GM19025 (cell line): ENCODE results near the gene NEUROD4.

ENCODE experiments used
- ATAC-seq: cut with Tn5 transposase; IDR thresholded peaks from one replicate; pipeline ENCODE4 v1.9.1; 2021; ENCODE audit warnings: mild to moderate bottlenecking, low read depth, moderate library complexity; ENCODE audit not compliant: unreplicated experiment

Gene NEUROD4

GRCh38 chr12:55058082-55058481 lies 38.3 kb downstream of the NEUROD4 start:
- no peak for ATAC-seq

- no peak for ATAC-seq
These were observed 39.0 kb downstream of the NEUROD4 start for GRCh38 chr12:55058776-55059175.

- ATAC-seq, result peak; percentile 99
These were observed 40.7 kb downstream of the NEUROD4 start for GRCh38 chr12:55060470-55060869.

GRCh38 chr12:55061024-55061423 lies 41.2 kb downstream of the NEUROD4 start:
- no peak for ATAC-seq

DNA sequence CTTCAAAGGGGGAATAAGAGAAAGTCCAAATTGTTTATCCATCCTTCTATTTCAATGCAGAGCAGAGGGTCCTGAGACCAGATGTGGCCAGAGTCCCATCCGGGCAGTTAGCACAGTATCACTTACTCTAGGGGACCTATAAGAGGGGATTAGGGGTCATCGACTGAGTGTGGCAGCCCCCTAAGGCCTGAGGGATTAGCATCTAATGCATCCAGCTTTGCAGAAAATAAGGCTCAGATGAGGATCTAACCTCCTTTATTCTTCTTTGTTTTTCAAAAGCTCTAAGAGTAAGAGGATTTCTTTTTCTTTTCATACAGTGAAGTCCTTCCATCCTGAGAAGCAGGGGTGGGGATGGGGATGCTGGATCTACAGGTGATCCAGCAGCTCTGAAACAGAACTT lies 43.5 kb downstream of the NEUROD4 start:
- no peak for ATAC-seq

DNA sequence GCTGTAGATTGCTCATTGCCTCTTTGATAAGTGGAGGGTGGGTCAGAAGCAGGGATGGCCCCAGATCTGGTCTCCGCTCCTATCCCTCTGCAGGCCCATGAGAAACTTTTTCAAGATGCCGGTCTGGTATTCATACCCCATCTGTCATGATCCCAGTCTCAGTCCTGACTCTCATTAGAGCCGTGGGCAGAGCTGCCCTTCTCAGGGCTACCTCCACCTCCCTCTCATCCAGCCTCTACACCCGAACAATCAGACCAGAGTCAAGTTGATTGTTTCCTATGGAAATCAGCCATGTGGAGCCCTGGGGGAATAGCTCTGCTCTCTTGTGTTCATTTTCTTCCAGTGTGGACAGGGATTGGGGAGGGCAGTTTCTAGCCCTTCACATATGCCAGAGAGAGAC lies 45.8 kb downstream of the NEUROD4 start:
- ATAC-seq, result no peak

GRCh38 chr12:55067701-55068100 lies 47.9 kb downstream of the NEUROD4 start:
- ATAC-seq, result no peak

- peak; percentile 54 for ATAC-seq
These were observed 48.7 kb downstream of the NEUROD4 start for GRCh38 chr12:55068416-55069010.

DNA sequence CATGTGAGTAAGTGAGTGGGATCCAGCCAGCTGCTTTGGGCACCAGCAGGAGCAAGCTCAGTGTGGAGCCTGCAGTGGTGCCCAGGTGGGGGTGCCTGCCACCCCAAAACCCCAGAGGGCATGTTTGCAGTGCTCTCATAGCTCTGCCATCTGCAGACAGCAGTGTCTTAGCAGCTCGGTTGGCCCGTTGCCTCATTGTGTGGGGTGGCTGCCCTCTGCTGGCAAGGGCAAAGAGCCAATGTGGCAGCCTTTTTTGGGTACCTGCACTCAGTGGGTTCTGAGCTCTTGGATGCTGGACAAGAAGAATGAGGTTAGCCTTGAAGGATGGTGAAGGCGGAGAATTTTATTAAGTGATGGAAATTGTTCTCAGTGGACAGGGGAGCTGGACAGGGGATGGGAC lies 52.3 kb downstream of the NEUROD4 start:
- ATAC-seq, result no peak

GRCh38 chr12:55073043-55074022 lies 53.6 kb downstream of the NEUROD4 start:
- no peak for ATAC-seq

DNA sequence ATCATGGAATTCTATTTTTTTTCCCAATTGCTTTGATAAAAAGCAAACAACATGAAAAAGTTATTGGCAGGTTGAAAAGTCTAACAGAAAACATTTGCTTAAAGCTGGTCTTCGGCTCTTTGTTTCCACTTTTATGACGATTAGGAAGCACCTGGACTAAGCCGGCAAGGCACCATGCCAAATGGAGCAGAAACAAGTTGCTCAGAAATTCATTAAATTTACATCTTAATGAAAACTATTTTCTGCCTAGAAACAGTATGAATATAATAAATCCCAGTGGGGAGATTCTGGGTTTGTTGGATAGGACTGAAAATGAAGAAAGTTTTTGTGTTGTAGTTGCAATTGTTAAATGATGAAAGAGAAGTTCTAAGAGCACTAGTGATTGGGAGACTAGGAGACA lies 55.0 kb downstream of the NEUROD4 start:
- no peak for ATAC-seq
